ENCODE data around the gene IL34.
A peak's percentile ranks its signal among the peaks of the same experiment; 100 is the strongest.

Gene IL34

DNA sequence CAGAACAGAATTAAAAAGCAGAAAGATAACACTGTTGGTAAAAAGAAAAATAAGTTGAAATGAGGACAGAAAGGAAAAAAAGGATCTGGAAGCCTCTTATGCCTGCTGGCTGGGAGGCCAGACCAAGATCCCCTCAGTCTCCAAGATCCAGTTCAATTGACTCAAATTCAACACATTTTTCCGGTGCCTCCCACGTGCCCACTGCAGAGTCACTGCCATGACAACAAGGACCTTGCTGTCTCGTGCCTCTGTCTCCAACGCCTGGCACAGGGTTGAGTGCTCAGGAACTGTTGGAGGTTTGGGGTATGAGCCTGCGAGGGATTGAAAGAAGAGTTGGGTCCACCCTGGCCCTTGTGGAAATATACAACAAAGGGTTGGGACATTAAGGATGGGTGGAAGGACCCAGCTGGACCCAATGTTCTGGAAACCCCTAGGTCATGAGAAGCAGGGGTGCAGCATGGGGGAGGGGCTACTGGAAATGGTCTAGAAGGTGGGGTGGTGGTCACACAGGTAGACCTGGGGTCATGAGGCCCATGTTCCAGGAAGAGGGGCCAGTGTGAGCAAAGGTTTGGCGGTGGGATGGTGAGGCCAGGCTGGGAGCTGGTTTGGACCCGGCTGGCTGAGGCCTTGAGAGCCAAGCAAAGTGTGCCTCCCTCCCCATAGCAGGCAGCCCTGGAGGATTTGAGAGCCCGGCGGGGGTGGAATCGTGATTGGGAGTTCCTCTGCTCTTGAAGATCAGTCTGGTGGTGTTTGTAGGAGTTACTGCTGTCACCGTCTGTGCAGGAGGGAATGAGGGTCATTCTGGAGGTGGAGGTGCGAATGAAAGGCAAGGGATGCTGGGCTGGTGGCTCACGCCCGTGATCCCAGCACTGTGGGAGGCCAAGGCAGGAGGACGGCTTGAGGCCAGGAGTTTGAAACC lies 1.3 kb downstream of the IL34 start:
- H3K4me1 Mint-ChIP-seq, result no peaks in the 10 kb centered on the region
- H3K36me3 Mint-ChIP-seq, result no peaks in the 10 kb centered on the region
- ATAC-seq (no peak), DNase-seq (ENCODE audit: low spot score in 2 of 2) (no peak)
- H3K27ac Mint-ChIP-seq, result no peak overlapping the region
- H3K4me3 Mint-ChIP-seq, result no peak overlapping the region
- H3K9me3 Mint-ChIP-seq, result no peaks in the 10 kb centered on the region

DNA sequence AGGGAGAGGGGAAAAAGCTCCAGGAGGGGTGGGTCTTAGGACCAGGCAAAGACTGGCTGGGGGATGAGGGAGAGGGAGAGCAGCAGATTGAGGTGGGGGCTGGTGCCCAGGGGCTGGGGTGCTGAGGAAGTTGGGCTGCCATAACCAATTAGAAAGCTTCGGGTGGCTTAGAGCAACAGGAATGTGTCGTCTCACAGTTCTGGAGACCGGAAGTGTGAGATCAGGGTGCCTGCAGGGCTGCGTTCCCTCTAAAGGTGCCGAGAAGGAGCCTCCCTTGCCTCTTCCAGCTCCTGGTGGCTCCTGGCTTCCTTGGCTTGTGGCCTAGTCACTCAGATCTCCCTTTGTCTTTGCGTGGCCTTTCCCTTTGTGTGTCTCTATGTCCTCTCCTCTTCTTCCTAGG lies 2.2 kb downstream of the IL34 start:
- H3K36me3 Mint-ChIP-seq, result no peaks in the 10 kb centered on the region
- H3K4me1 Mint-ChIP-seq, result peaks cover 1% of the 10 kb centered on the region
- ATAC-seq (no peak), DNase-seq (ENCODE audit: low spot score in 2 of 2) (no peak)
- no peaks in the 10 kb centered on the region for H3K9me3 Mint-ChIP-seq
- no peak overlapping the region for H3K27ac Mint-ChIP-seq
- no peak overlapping the region for H3K4me3 Mint-ChIP-seq

DNA sequence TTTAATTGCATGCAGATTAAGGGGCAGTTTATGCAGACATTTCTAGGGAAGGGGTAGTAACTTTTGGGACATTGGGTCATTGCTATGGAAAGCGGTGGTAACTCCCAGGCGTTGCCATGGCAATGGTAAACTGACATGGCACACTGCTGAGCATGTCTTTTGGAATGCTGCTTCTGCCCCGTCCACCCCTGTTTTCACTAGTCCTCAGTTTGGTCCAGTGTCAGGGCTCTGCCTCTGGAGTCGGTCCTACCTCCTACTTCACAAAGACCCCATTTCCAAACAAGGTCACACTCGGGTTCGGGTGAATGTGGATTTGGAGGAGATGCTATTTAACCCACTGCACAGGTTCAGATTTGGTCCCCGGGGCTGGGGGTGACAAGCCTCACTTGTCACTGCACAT lies 2.9 kb downstream of the IL34 start:
- peaks cover 6% of the 10 kb centered on the region for H3K4me1 Mint-ChIP-seq
- no peak overlapping the region for H3K27ac Mint-ChIP-seq
- DNase-seq (ENCODE audit: low spot score in 2 of 2) (no peak), ATAC-seq (no peak)
- no peak overlapping the region for H3K4me3 Mint-ChIP-seq
- no peaks in the 10 kb centered on the region for H3K9me3 Mint-ChIP-seq
- no peaks in the 10 kb centered on the region for H3K36me3 Mint-ChIP-seq

DNA sequence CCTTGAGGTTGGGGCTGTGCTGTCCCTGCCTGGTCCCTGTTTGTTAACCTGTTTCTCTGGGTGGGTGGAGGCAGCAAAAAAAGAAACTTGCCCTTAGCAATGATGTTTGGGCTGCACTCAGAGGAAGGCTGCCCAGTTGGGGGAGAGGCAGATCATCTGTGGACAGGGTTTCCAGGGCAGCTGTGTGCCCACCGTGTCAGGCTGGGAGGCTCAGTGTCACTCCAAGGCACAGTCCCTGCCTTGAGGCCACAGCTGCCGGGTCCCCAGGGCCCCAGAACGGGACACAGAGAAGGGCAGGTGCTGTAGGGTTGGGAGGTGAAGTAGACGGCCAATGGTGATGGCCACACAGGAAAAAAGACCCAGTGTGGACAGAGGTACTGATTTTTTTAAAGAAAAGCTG lies 3.9 kb downstream of the IL34 start:
- no peak for DNase-seq (ENCODE audit: low spot score in 2 of 2)
- no peak for ATAC-seq
- Mint-ChIP-seq H3K4me3 (no peak overlapping the region), H3K36me3 (no peaks in the 10 kb centered on the region), H3K27ac (no peak overlapping the region), H3K4me1 (peaks cover 6% of the 10 kb centered on the region), H3K9me3 (no peaks in the 10 kb centered on the region)

DNA sequence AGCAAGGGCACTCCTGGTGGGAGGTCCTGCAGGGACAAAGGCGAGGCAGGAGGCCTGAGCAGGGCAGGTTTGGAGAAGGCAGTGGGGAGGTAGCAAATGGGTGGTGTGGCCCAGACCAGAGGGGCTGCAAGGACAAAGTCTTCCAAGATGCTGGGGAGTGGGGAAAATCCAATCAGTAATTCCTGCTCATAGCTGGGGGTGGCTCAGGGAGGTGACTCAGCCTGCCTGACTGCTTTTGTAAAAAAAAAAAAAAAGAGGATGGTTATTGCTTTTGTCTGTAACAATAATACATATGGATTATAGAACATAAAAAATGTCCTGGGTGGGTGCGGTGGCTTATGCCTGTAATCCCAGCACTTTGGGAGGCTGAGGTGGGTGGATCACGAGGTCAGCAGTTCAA lies 5.2 kb downstream of the IL34 start:
- DNase-seq (ENCODE audit: low spot score in 2 of 2) (no peak), ATAC-seq (no peak)
- H3K36me3 Mint-ChIP-seq, result no peaks in the 10 kb centered on the region
- H3K4me1 Mint-ChIP-seq, result peaks cover 6% of the 10 kb centered on the region
- no peaks in the 10 kb centered on the region for H3K9me3 Mint-ChIP-seq
- no peak overlapping the region for H3K4me3 Mint-ChIP-seq
- H3K27ac Mint-ChIP-seq, result no peak overlapping the region

DNA sequence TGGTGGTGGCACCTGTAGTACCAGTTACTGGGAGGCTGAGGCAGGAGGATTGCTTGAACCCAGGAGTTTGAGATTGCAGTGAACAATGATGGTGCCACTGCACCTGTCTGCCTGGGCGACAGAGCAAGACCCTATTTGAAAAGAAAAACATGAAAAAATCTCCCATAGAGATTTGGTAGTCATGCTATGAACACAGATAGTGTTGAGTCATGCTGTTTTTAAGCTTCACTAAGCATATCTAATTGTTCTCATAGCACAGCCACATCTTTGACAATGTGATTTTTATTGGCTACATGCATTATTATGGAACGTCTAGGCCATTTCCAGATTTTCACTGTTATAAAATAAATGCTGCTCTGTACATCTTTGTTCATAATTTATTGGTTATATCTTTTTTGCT lies 6.0 kb downstream of the IL34 start:
- Mint-ChIP-seq H3K9me3 (no peaks in the 10 kb centered on the region), H3K36me3 (no peaks in the 10 kb centered on the region), H3K4me3 (no peak overlapping the region), H3K4me1 (peaks cover 6% of the 10 kb centered on the region), H3K27ac (no peak overlapping the region)
- no peak for ATAC-seq
- no peak for DNase-seq (ENCODE audit: low spot score in 2 of 2)

DNA sequence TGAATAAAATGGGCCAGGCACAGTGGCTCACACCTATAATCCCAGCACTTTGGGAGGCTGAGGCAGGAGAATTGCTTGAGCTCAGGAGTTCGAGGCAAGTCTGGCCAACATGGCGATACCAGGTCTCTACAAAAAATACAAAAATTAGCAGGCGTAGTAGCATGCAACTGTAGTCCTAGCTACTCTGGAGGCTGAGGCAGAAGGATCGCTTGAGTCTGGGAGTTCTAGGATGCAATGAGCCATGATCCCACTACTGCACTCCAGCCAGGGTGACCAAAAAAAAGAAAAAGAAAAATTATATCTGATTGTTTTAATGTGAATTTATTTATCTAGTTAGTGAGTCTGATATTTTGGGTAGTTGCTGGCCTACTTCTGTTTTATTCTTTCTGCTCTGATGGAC lies 7.0 kb downstream of the IL34 start:
- peak overlapping the region; percentile 20 for H3K4me3 Mint-ChIP-seq
- ATAC-seq (no peak), DNase-seq (ENCODE audit: low spot score in 2 of 2) (no peak)
- no peaks in the 10 kb centered on the region for H3K36me3 Mint-ChIP-seq
- H3K9me3 Mint-ChIP-seq, result no peaks in the 10 kb centered on the region
- H3K4me1 Mint-ChIP-seq, result peaks cover 6% of the 10 kb centered on the region
- H3K27ac Mint-ChIP-seq, result no peak overlapping the region

DNA sequence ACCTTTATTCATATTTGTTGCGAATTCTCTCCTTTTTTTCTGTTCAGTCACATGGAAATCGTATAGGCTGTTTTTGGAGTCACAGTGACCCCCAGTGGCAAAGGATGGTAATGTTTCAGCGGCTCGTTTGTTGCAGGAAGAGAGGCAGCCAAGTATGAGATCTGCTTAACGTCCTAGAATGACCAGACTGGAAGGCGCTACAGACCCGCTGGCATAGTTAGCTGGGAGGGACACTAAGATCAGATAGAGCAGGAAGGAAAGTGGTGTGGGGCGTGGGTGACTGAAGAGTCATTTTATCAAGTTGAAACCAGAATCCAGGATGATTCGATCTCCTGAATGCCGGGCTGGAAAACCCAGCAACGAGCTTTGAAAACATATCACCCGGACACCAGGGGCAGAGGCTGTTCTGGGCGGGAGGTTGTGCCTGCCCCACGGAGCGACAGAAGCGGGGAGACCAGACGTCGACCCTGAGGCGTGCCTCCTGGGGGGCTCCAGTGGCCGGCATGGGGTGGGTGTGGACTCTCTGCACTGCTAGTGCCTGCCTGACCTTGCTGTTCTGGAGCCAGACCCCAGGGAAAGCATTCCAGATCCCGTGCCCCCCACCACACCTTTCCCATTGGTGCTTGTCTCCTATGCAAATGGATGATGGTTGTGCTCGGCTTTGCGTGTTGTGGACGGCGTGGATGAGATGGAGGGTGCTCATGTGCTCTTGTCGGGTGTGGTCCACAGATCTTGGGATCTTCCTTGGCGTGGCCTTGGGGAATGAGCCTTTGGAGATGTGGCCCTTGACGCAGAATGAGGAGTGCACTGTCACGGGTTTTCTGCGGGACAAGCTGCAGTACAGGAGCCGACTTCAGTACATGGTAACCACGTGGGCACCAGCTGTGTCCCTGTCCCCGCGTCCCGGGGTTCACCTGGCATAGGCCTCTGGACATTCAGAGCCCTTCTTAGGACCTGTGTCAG lies 7.7 kb downstream of the IL34 start:
- no peaks in the 10 kb centered on the region for H3K9me3 Mint-ChIP-seq
- no peaks in the 10 kb centered on the region for H3K36me3 Mint-ChIP-seq
- H3K27ac Mint-ChIP-seq, result peak overlapping the region; percentile 20
- peak; percentile 72 to 92 for DNase-seq (ENCODE audit: low spot score in 2 of 2)
- ATAC-seq, result peak; percentile 66
- peaks cover 6% of the 10 kb centered on the region for H3K4me1 Mint-ChIP-seq
- peak overlapping the region; percentile 20 for H3K4me3 Mint-ChIP-seq

DNA sequence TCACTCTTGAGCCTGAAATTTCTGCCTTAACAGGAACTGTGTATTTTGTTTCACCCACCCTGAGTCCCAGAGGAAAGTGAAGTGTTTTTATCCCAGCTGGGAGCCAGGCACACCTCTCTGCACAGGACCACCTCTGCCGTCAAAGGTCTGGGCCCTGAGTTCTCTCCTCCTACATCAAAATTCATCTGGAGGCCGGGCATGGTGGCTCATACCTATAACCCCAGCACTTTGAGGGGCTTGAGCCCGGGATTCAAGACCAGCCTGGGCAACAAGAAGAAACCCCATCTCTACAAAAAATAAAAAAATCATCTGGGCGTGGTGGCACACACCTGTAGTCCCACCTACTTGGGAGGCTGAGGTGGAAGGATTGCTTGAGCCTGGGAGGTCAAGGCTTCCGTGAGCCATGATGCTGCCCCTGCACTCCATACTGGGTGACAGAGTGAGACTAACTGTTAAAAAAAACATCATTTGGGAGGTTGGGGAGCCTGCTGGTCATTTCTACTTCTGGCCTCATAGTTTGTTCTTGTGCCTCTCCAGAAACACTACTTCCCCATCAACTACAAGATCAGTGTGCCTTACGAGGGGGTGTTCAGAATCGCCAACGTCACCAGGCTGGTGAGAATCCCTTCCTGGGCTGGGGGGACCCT lies 9.8 kb downstream of the IL34 start:
- no peaks in the 10 kb centered on the region for H3K36me3 Mint-ChIP-seq
- H3K9me3 Mint-ChIP-seq, result no peaks in the 10 kb centered on the region
- ATAC-seq, result no peak
- no peak overlapping the region for H3K27ac Mint-ChIP-seq
- H3K4me3 Mint-ChIP-seq, result no peak overlapping the region
- no peak for DNase-seq (ENCODE audit: low spot score in 2 of 2)
- peaks cover 6% of the 10 kb centered on the region for H3K4me1 Mint-ChIP-seq

DNA sequence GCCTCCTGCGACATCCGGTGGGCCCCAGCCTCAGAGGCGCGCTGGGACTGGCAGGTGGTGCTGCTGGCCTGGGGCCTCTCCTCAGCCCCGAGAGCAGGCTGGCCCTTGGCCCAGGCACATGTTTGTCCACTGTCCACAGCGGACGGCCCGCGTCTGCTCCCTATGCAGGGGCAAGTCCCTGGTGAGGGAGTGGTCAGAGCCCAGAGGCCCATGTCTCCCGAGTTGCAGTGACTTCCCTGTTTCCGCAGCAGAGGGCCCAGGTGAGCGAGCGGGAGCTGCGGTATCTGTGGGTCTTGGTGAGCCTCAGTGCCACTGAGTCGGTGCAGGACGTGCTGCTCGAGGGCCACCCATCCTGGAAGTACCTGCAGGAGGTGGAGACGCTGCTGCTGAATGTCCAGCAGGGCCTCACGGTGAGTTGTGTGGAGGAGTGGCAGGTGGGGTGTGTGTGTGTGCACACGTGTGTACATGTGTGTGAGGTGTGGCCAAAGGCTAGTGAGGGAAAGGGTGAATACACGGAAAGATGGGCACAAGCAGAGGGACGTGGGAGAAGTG lies 10.4 kb downstream of the IL34 start:
- Mint-ChIP-seq H3K36me3 (no peaks in the 10 kb centered on the region), H3K27ac (no peak overlapping the region), H3K4me3 (no peak overlapping the region)

DNA sequence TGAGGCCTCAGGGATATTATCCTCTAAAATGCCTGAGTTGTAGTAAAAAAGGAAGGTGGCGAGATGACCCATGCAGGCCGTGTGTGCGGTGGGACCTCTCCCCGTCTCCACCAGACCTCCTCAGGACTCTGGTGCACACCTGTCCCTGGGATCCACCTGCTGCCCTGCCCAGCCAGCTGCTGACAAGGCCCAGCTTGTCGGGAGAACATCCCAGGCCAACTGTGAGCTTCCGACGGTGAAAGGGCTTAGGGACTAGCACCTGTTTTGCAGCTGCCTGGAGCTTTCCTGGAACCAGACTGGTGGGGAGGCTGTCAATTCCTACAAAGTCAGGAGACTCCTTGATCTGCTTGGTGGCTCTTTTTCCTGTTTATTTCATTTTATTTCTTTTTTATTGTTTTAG lies 11.6 kb downstream of the IL34 start:
- Mint-ChIP-seq H3K4me3 (no peak overlapping the region), H3K9me3 (no peaks in the 10 kb centered on the region), H3K27ac (no peak overlapping the region), H3K36me3 (no peaks in the 10 kb centered on the region), H3K4me1 (peaks cover 6% of the 10 kb centered on the region)
- no peak for ATAC-seq
- no peak for DNase-seq (ENCODE audit: low spot score in 2 of 2)

More for the DNA sequence above, 10.4 kb downstream of the IL34 start:
- no peaks in the 10 kb centered on the region for H3K9me3 Mint-ChIP-seq
- no peak for DNase-seq (ENCODE audit: low spot score in 2 of 2)
- ATAC-seq, result no peak
- H3K4me1 Mint-ChIP-seq, result peaks cover 6% of the 10 kb centered on the region

DNA sequence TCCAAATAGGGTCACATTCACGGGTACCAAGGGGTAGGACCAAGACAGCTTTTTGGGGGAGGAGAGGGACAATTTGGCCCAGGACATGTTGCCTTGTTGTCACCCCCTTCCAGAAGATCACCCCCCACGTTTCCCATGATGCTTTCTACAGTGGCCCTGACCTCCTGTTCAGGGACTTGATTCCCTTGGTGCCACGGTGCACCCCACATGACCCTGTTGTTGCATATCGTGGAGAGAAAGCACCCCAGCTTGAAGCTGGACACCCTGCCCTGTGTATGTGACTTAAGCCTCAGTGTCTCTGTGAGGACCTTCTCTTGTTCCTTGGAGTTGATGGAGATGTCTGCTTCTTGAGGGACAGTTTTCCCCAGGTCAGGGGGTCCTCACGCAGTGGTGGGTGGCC lies 12.6 kb downstream of the IL34 start:
- no peaks in the 10 kb centered on the region for H3K9me3 Mint-ChIP-seq
- peaks cover 2% of the 10 kb centered on the region for H3K4me1 Mint-ChIP-seq
- ATAC-seq (no peak), DNase-seq (ENCODE audit: low spot score in 2 of 2) (no peak)
- H3K36me3 Mint-ChIP-seq, result no peaks in the 10 kb centered on the region
- no peak overlapping the region for H3K4me3 Mint-ChIP-seq
- no peak overlapping the region for H3K27ac Mint-ChIP-seq

DNA sequence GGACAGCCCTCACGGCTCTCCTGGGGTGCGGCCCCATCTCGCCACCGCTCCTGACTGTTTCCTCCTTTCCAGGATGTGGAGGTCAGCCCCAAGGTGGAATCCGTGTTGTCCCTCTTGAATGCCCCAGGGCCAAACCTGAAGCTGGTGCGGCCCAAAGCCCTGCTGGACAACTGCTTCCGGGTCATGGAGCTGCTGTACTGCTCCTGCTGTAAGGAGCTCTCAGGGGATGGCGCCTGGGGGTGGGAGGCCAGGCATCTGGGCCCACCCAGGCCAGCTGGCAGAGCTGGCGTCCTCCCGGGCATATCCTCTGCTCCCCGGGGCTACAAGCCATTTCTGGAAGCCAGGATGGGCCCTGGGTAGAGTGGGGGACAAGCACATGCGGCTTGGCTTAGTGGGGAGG lies 13.2 kb downstream of the IL34 start:
- H3K4me3 Mint-ChIP-seq, result no peak overlapping the region

DNA sequence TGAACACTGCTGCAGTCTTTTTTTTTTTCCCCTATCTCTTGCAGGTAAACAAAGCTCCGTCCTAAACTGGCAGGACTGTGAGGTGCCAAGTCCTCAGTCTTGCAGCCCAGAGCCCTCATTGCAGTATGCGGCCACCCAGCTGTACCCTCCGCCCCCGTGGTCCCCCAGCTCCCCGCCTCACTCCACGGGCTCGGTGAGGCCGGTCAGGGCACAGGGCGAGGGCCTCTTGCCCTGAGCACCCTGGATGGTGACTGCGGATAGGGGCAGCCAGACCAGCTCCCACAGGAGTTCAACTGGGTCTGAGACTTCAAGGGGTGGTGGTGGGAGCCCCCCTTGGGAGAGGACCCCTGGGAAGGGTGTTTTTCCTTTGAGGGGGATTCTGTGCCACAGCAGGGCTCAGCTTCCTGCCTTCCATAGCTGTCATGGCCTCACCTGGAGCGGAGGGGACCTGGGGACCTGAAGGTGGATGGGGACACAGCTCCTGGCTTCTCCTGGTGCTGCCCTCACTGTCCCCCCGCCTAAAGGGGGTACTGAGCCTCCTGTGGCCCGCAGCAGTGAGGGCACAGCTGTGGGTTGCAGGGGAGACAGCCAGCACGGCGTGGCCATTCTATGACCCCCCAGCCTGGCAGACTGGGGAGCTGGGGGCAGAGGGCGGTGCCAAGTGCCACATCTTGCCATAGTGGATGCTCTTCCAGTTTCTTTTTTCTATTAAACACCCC lies 13.8 kb downstream of the IL34 start:
- no peaks in the 10 kb centered on the region for H3K4me1 Mint-ChIP-seq
- H3K4me3 Mint-ChIP-seq, result no peak overlapping the region
- ATAC-seq (no peak), DNase-seq (ENCODE audit: low spot score in 2 of 2) (no peak)
- no peaks in the 10 kb centered on the region for H3K9me3 Mint-ChIP-seq
- no peaks in the 10 kb centered on the region for H3K36me3 Mint-ChIP-seq
- H3K27ac Mint-ChIP-seq, result no peak overlapping the region

More for the DNA sequence above, 13.2 kb downstream of the IL34 start:
- no peaks in the 10 kb centered on the region for H3K4me1 Mint-ChIP-seq
- no peaks in the 10 kb centered on the region for H3K9me3 Mint-ChIP-seq
- no peak for DNase-seq (ENCODE audit: low spot score in 2 of 2)
- no peaks in the 10 kb centered on the region for H3K36me3 Mint-ChIP-seq
- no peak overlapping the region for H3K27ac Mint-ChIP-seq
- ATAC-seq, result no peak
